Amniotic epithelial cell (primary cell): ENCODE results near the gene FOXJ3.
"Not testable (repeated sequence)": the region's sequence is repeated elsewhere in the genome, so short reads cannot be mapped to it uniquely, and the experiment has no call there.

ENCODE experiments used
- DNase-seq: peaks from one replicate; pipeline ENCODE4 v3.0.0-alpha.2; 2010; ENCODE audit warnings: low read depth

The FOXJ3 gene

GRCh38 chr1:42251042-42251441 is 84.0 kb downstream of the FOXJ3 start:
- DNase-seq = no peak

GRCh38 chr1:42250164-42250563 is 84.9 kb downstream of the FOXJ3 start:
- DNase-seq = peak; percentile 15

- DNase-seq = peak; percentile 64
Measured at GRCh38 chr1:42240966-42241755, 93.9 kb downstream of the FOXJ3 start.

GRCh38 chr1:42239555-42239954 is 95.5 kb downstream of the FOXJ3 start:
- no peak for DNase-seq

GRCh38 chr1:42239041-42239440 is 96.0 kb downstream of the FOXJ3 start:
- DNase-seq = no peak

GRCh38 chr1:42231253-42231652 is 103.8 kb downstream of the FOXJ3 start:
- no peak for DNase-seq

GRCh38 chr1:42228938-42229337 is 106.1 kb downstream of the FOXJ3 start:
- DNase-seq = no peak

- peak; percentile 71 for DNase-seq
Measured at GRCh38 chr1:42223036-42223435, 112.0 kb downstream of the FOXJ3 start.

- peak; percentile 100 for DNase-seq
Measured at GRCh38 chr1:42221952-42222606, 113.0 kb downstream of the FOXJ3 start.

- DNase-seq = no peak
Measured at GRCh38 chr1:42221456-42221855, 113.6 kb downstream of the FOXJ3 start.

- no peak for DNase-seq
Measured at GRCh38 chr1:42219627-42220026, 115.4 kb downstream of the FOXJ3 start.

GRCh38 chr1:42214447-42214871 is 120.6 kb downstream of the FOXJ3 start:
- DNase-seq = peak; percentile 81

GRCh38 chr1:42211224-42211623 is 123.8 kb downstream of the FOXJ3 start:
- no peak for DNase-seq

- DNase-seq = peak; percentile 64
Measured at GRCh38 chr1:42210421-42211133, 124.5 kb downstream of the FOXJ3 start.

- no peak for DNase-seq
Measured at GRCh38 chr1:42209526-42210251, 125.3 kb downstream of the FOXJ3 start.

GRCh38 chr1:42206930-42207329 is 128.1 kb downstream of the FOXJ3 start:
- DNase-seq = not testable (repeated sequence)

GRCh38 chr1:42206164-42206563 is 128.9 kb downstream of the FOXJ3 start:
- peak; percentile 89 for DNase-seq

- no peak for DNase-seq
Measured at GRCh38 chr1:42201986-42202385, 133.0 kb downstream of the FOXJ3 start.

- no peak for DNase-seq
Measured at GRCh38 chr1:42198251-42198650, 136.8 kb downstream of the FOXJ3 start.

- no peak for DNase-seq
Measured at GRCh38 chr1:42195841-42196240, 139.2 kb downstream of the FOXJ3 start.

GRCh38 chr1:42192106-42192505 is 142.9 kb downstream of the FOXJ3 start:
- no peak for DNase-seq

GRCh38 chr1:42191319-42191718 is 143.7 kb downstream of the FOXJ3 start:
- DNase-seq = no peak
